GM18517 (cell line): Measurements from ENCODE around the gene DPP6.

Source experiments
- ATAC-seq: cut with Tn5 transposase; IDR thresholded peaks from one replicate; pipeline ENCODE4 v1.9.1; 2021; ENCODE audit warnings: mild to moderate bottlenecking, moderate library complexity; ENCODE audit not compliant: unreplicated experiment

The DPP6 gene

GRCh38 chr7:154746571-154747360 lies 694.6 kb downstream of the DPP6 start:
- no peak for ATAC-seq

DNA sequence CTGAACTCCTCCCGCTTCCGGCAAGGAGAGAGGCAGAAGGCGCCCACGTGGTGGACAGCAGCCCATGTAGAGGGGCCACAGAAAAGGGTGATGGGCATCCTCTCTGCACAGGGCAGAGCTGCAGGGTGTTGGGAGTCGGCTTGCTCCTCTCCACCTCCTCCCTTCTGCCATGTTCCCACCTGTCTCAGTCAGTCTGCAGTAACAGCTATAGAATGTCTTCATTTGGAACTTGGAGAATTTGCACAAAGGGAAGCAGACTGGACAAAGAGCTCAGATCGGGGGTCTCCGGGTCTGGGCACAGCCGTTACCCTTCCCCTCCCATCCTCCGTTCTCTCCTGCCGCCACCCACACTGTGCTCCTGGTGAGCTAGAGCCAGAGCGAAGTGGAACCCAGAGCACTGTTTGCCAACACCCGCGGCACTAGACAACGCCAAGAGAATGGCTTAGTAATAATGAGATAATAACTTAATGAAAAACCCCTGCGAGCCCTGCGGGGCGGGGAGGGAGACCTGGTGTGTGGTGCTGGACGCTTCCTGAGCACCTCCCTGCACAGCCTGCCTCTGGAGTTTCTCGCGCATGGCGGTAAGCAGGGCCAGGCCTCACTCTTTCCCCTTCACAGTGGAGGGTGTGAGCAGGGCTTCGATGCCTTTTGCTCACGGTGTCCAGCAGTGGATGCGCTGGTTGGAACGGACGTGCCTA lies 696.0 kb downstream of the DPP6 start:
- no peak for ATAC-seq

DNA sequence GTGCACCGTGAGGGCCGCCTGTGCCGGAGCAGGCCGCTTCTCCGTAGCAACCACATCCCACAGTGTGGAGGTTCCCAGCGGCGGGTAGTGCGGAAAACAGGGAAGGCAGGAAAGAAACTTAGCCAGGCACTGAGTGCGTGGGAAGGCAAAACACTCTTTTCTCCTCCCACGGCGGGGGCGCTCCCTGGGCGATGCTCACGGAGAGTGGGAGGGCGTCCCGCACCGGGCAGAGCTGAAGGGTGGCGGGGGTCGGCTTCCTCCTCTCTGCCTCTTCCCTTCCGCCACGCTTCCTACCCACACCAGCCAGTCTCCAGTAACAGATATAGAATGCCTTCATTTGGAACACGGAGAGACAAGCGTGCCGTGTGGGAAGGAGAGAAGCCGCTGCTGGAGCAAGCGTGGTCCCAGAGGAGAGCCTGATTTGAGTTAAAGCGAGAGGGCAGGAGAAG lies 698.2 kb downstream of the DPP6 start:
- no peak for ATAC-seq

GRCh38 chr7:154753226-154753625 lies 701.0 kb downstream of the DPP6 start:
- ATAC-seq = no peak

DNA sequence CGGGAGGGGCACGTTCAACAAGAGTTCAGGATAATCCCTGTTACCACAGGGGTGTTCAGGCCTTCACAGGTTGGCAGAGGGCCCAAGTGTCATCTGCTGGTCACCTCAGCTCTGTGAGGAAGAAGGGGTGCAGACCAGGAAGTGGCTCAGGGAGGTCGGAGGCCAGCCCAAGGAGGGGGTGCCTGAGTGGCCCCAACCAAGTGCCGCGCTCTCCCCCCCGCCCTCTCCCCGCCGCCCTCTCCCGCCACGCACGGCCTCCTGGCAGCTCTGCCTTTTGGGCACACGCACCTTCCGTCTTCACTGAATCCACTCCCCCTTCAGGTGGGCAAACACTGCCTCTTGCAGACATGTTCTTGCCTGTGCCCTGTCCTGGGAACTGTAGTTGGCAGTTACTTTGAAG lies 705.6 kb downstream of the DPP6 start:
- no peak for ATAC-seq

DNA sequence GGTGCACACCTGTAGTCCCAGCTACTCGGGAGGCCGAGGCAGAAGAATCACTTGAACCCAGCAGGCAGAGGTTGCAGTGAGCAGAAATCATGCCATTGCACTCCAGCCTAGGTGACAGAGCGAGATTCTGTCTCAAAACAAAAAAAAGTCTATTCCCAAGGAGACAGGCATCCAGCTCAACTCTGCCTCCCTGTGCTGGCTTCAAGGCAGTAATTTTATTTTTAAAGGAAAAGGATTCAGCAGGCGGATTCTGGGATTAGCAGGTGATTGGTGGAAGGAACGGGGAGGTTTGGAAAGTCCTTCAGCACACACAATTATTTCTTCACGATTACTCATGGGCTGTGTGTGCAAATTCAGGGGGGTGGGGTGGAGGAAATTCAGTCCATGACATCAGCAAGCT lies 707.8 kb downstream of the DPP6 start:
- no peak for ATAC-seq

DNA sequence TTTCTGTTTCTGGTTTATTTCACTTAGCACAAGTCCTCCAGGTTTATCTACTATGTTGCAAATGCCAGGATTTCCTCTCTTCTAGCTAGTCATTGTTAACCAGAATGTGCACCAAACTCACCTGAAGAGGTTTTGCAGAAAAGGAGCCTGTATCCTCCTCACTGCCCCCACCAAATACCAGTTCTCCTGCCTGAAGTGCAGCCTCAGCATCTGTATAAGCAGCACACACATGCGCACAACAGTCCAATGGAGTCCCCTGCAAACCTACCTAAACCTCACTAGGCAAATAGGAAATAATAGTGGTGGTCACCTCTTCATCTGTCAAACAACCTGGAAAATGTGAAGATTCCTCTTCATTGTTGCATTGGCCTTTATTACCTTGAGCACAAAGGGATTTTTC lies 712.9 kb downstream of the DPP6 start:
- no peak for ATAC-seq

DNA sequence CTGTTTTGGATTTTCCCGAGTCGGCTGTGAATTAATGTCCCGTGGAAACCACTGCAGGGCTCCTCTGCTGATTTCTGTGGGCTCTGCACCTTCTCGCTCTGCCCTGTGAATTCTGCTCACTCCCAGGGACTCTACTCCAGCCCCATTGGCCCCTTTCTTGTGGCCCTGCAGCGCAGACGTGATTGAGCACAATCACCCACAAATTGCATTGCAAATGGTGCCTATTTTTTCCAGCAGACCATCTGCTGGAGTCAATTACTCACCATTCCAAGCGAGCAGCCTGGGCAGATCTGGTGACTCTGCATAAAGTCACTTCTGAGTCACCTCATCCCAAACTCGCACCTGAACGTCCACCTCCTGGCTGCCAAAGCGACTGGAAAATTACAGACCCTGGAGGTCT lies 714.9 kb downstream of the DPP6 start:
- ATAC-seq = no peak

DNA sequence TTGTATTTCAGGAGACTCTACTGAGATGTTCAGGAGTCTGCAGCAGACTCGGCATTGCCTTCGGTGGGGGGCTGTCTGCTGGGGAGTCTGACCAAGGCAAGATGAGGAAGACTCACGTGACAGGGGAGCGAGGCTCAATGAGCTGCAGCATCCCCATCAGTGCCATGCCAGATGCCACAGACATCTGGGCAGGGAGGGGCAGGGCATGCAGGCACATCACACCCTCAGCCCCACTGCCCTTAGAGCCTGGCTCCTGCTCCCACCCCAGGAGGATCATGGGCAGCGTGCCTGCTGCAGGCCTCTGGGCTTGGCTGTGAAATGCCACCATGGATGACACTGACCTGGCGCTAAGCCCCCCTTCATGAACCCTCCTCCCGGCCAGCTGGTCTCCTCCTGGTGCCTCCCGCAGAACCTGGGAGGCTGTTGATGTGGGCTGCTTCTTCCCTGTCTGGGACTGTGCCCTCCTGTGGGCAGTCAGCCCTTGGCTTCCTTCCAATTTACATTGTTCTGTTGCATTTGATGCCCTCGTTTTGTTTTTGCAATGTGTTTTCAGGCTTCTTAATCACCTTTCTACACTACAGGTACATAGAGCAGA lies 715.7 kb downstream of the DPP6 start:
- ATAC-seq = no peak

GRCh38 chr7:154769001-154769400 lies 716.8 kb downstream of the DPP6 start:
- ATAC-seq = no peak

DNA sequence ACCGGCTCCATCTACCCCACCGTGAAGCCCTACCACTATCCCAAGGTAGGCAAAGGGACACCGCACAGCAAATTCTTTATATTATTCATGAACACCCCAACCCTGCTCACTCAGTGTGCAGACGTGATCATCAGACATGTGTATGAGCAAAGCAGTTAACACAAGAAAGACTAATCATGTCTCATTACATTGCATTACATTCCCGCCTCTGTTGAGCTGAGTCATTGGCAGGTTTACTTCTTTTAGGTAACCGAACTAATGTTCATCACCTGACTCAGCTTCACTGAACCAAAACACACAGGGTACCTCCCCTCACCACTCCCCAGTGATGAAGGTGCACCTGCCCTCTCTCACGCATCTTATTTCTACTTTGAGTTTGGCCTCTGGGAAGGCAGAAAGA lies 717.3 kb downstream of the DPP6 start:
- ATAC-seq = no peak

DNA sequence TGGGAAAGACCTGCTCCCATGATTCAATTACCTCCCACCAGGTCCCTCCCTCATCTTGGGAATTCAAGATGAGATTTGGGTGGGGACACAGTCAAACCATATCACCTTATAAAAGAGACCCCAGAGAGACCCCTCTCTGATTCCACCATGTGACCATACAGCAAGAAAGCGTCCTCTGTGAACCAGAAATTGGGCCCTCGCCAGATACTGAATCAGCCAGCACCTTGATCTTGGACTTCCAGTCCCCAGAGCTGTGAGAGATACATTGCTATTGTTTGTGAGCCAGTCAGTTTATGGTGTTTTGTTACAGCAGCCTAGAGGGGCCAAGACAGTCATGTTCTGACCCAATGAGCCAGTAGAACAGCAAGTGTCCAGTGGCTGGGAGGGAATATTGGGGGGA lies 718.2 kb downstream of the DPP6 start:
- no peak for ATAC-seq

DNA sequence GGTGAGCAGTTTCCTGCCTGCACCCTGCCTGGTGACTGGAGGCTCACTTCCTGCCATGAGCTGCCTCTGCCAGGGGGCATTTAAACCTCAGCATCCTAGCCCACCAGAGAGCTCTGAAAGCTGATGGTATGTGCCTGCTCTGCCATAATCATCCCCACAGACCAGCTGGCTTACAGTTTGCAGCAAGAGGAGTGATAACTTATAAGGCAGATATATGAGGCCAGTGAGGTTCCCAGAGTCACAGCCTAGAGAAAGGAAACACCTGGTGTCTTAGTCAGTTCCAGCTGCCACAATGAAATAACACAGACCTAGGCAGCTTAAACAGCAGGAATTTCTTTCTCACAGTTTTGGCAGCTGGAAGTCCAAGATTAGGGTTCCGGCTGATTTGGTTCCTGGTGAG lies 718.8 kb downstream of the DPP6 start:
- ATAC-seq = no peak

DNA sequence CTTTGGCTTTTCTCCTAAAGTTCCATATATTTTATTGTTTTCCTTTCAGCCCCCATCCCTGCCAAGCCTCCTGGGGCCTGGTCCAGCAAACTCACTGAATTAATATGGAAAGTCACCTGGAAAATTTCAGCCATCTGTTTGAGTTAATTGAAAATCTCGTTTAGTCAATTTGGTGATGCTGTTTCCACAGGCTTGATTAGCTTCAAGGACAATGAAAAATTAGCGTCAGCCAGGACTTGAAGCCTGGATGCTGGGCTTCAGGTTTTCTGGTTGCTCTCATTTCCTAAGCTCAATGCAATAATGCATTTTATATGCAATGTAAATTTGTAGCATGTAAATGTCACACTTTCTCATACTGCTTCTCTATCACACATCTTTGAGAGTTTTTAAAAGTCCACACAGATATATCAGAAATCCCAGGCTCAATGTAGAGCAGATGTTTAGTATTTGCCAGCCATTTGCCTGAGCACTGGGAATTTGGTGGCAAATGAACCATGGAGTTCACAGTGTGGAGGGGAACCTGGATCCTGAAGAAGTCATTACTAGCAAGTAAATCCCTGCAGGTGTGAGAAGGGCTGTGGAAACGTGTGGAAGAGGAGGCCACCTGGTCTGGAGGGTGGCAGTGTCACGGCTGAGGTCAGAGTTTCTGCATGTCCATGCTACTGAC lies 722.2 kb downstream of the DPP6 start:
- no peak for ATAC-seq

DNA sequence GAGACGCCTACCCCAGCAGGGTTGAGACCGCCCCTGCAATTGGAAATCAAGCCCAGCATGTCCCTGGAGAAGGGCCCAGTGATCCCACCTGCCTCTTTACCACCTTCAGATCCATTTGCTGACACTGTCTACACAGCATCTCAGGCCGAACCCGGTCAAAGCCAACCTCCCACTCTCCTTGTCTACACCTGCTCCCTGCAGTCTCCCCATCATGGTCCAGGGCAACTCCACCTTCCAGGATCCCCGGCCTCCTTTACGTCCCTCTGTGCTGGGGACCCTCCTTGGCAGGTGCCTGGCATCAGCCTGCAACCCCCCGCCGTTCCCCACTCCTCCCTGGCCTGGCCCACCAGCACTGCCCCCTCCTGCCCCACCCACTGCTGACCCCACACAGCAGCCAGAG lies 723.5 kb downstream of the DPP6 start:
- no peak for ATAC-seq

DNA sequence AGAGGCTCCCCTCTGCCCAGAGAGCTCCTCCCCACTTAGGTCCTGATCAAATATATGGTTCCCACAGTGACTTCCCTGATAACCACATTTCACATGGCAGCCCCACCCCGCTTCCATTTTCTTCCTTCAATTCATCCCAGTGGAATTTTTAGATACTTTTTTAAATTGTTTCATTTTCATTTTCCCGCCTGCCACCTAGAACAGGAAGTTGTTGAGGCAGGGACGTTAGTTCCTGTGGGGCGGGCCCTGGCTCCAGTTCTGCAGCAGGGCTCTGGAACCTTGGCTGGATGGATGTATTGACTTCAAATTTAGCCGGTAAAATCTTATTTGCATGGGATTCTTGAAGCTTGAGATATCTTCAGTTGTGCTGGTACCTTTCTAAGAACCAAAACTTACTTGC lies 724.2 kb downstream of the DPP6 start:
- no peak for ATAC-seq

- ATAC-seq = no peak
These were observed 724.8 kb downstream of the DPP6 start for GRCh38 chr7:154777023-154777422.

- ATAC-seq = no peak
These were observed 725.3 kb downstream of the DPP6 start for GRCh38 chr7:154777489-154777888.

DNA sequence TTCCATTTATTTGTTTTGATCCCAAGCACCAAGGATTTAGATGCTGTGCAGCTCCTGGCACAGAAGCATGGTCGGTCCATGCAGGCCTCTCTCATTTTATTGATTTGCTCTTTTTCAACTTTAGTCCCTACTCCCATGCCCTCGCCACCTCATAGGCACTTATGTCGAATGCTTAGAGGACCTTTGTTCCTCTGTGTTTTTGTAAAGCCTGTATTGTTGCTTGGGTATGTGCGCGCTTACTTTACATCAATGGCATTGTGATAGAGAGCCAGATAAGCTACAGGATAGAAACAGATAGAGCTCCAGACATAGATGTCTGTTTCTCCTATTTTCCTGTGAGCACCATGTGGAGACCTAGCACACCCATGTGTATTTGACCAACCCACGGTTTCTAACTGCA lies 725.7 kb downstream of the DPP6 start:
- ATAC-seq = no peak

DNA sequence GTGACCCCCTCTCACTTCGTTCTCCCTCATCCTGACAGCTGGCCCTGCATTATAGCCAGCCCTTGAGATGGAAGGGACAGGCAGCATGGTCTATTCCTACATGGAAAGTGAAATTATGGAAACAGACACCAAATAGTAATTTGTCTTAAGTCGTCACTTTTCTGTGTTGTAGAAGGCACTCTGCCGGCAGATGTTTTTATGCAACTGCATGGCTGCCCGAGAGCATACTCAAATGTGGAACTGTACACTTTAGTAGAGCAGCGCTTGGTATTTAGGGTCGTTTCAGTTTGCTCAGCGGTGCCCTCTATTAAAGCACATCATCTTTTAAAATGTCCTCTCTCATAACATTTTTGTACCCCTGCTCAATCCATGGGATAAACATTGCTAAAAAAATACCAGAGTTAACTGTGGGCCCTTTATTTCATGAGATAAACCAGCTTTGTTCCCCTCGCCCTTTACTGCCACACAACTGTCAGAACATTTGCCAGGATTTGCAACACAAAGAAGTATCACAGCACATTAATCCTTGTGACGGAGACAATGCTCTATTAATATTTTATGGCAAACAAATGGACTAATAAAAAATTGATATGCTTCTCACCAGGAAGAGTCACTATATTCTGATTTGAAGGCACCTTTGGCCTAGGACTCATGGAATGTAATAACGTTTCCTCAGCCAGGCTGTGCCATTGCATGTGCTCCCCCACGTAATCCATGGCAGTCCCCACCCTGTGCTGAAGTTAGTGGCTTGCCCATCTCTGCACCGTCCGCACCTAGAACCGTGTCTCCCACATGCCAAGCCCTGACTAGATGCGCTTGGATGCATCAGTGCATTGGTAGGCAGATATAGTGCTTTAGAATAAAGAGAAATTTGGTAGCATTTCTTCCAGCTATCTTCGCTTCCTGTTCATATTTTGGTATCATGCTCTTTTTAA lies 729.4 kb downstream of the DPP6 start:
- no peak for ATAC-seq
